Lower leg skin (tissue), 4 donors: ENCODE data around the gene DCP1B. TPM values are rescaled to one million over a fixed set of nuclear protein-coding genes. Genes with fewer than 3 reads are reported as not detected.

Source experiments
- DNase-seq, 2 donors: peaks; one replicate each; pipeline ENCODE4 v3.0.0-alpha.2; 2019; ENCODE audit warnings: low spot score in 2 of 2
- H3K4me3 ChIP-seq: fragments of 200-600 bp; sonication (generic); 2 replicates; pipeline ENCODE4 v1.5.1; 2017; ENCODE audit warnings: mild to moderate bottlenecking, low read depth; ENCODE audit not compliant: poor library complexity, severe bottlenecking
- POLR2A ChIP-seq, 2 donors: fragments of 450-650 bp; IDR thresholded peaks; one replicate each; pipeline ENCODE4 v1.6.1; 2016 to 2017; ENCODE audit warnings: antibody characterized with exemption in 2 of 2, mild to moderate bottlenecking in 1 of 2, moderate library complexity in 1 of 2
- WGBS, 2 donors: methylation state at CpG; one replicate each; pipeline ENCODE4 v1.1.5; 2018; 5-methylcytosine and 5-hydroxymethylcytosine counted together
- intact Hi-C: fragments of 100-400 bp; cut with DNase I; formaldehyde crosslinking; loops from one replicate; pipeline ENCODE4 v1.15.0; 2023; ENCODE audit warnings: low total_unique reads
- total RNA-seq, 4 donors: library from RNA; depleted of rRNA; stranded (reverse); fragments of >200 nt; gene quantifications; one replicate each; pipeline ENCODE4 v1.1.0, GENCODE V29; 2016
- TF ChIP-seq, protein P1 (sequence below), 3 donors: fragments of 450-650 bp; IDR thresholded peaks; one replicate each; pipeline ENCODE4 v1.5.1; 2016; ENCODE audit warnings: antibody characterized with exemption in 3 of 3, mild to moderate bottlenecking in 3 of 3, moderate library complexity in 2 of 3

Gene DCP1B
- total RNA-seq, 4 donors from 2014 or later = 10.9 to 15.1 (median 13.5) TPM

DNA sequence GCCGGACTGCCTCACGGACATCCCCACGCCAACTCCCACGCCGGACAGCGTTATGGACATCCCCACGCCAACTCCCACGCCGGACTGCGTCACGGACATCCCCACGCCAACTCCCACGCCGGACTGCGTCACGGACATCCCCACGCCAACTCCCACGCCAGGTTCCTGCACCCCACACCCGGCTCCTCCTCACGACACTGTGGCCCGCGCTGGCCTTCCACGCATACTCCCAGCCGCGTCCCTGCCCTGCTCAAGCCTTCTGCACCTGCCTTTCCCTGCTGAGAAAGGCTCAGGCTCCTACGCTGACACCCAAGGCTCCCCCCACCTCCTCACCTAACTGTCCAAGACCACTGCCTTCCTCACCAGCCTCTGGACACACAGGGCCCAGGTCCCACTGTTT, 95.5 kb downstream of the DCP1B start:
- TF ChIP-seq POLR2A (IDR thresholded peaks at IDR 0.05) = no peak
- TF ChIP-seq, protein P1, sequence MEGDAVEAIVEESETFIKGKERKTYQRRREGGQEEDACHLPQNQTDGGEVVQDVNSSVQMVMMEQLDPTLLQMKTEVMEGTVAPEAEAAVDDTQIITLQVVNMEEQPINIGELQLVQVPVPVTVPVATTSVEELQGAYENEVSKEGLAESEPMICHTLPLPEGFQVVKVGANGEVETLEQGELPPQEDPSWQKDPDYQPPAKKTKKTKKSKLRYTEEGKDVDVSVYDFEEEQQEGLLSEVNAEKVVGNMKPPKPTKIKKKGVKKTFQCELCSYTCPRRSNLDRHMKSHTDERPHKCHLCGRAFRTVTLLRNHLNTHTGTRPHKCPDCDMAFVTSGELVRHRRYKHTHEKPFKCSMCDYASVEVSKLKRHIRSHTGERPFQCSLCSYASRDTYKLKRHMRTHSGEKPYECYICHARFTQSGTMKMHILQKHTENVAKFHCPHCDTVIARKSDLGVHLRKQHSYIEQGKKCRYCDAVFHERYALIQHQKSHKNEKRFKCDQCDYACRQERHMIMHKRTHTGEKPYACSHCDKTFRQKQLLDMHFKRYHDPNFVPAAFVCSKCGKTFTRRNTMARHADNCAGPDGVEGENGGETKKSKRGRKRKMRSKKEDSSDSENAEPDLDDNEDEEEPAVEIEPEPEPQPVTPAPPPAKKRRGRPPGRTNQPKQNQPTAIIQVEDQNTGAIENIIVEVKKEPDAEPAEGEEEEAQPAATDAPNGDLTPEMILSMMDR (IDR thresholded peaks at IDR 0.05) = no peak
- peak in 1 of 2 donors; percentile 28 for DNase-seq
- H3K4me3 ChIP-seq = no peak overlapping the region
- intact Hi-C loops = no loop called here
- WGBS, 2 donors = 94 to 97% methylated on average over 15 to 20 of the region's 26 CpGs

DNA sequence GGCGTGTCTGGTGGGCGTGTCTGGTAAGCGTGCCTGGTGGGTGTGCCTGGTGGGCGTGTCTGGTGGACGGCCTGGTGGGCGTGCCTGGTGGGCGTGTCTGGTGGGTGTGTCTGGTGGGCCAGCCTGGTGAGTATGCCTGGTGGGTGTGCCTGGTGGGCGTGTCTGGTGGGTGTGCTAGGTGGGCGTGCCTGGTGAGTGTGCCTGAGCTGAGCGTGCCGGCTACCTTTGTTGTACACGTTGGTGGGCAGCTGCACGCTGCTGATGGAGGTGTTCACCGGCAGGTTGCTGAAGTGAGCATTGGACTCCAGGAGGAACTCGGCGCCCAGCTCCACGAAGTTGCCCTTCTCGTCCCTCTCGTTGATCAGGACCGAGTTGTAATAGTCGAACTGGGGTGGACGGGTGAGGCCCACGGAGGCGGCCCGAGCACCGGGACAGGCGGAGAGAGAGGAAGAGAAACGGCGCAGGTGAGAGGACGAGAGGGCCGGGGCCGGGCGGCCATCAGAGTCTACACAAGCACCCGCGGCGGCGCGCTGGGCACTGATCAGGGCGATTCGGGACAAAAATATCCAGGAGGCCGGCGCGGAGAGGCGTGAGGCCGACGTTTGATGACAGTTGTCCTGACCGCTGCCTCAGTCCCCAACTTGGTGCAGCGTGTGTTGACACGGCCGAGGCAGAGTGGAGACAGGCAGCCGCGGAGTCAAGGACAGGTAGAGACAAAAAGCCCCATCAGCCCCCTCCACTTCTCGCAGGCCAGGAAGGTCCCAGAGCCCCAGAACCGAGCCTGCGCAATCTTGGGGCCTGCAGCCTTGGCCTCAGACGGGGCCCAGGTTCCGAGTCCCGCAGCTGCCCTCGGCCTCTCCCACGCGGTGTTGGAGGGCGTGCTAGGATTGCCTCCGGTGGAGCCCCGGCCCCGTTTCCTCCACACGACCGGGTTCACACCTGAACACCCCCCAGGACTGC, 96.3 kb downstream of the DCP1B start:
- intact Hi-C loops = no loop called here
- no peak overlapping the region for H3K4me3 ChIP-seq
- DNase-seq = peak in 1 of 2 donors; percentile 69
- WGBS, 2 donors = 29 to 30% methylated on average over 62 to 63 of the region's 67 CpGs
- TF ChIP-seq, protein P1 (IDR thresholded peaks at IDR 0.05) = no peak
- no peak for TF ChIP-seq POLR2A (IDR thresholded peaks at IDR 0.05)

DNA sequence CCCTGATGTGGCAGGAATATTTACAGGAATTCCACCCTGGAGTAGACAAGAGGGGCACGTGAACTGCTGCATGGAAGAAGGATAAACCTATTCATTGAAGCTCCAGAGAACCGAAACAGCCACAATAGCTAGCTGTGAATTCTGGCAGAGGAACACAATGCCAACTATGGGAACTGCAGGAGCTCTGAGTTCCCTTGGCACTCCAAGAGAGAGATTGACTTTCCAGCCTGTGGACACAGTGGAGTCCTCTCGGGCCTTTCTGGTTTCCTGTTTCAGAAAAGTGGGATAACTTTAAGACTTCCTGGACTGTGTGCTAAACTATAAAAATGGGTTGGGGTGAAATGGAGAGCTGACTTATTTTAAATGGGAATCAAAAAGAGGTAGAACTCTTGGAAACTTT, 97.7 kb downstream of the DCP1B start:
- no peak overlapping the region for H3K4me3 ChIP-seq
- no peak for DNase-seq
- no peak for TF ChIP-seq POLR2A (IDR thresholded peaks at IDR 0.05)
- TF ChIP-seq, protein P1 (IDR thresholded peaks at IDR 0.05) = no peak
- 47% methylated on average over 3 of the region's 3 CpGs for WGBS, 2 donors
- intact Hi-C loops = no loop called here

DNA sequence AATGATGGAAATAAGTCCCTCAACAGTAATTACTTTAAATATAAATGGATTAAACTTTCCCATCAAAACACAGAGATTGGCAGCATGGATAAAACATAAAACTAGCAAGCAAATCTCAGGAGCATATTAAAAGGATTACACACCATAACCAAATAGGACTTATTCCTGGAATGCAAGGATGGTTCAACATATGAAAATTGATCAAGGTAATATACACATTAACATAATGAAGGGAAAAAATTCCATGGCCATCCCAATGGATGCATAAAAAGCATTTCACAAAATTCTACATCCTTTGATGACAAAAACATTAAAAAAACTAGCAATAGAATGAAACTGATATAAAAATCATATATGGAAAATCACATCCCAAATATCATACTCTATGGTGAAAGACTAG, 99.4 kb downstream of the DCP1B start:
- H3K4me3 ChIP-seq = no peak overlapping the region
- intact Hi-C loops = no loop called here
- no peak for DNase-seq
- TF ChIP-seq POLR2A (IDR thresholded peaks at IDR 0.05) = no peak
- TF ChIP-seq, protein P1 (IDR thresholded peaks at IDR 0.05) = no peak

DNA sequence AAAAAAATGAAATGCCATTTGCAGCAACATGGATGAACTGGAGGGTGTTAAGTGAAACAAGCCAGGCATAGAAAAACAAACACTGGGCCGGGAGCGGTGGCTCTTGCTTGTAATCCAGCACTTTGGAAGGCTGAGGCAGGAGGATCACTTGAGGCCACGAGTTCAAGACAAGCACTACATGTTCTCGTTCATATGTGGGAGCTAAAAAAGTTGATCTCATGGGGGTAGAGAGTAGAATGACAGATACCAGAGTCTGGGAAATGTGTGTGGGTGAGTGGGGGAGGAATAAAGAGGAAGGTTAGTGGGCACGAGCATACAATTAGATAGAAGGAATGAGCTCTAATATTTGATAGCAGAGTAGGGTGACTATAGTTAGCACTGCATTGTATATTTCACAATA, 107.3 kb downstream of the DCP1B start:
- TF ChIP-seq, protein P1 (IDR thresholded peaks at IDR 0.05) = no peak
- no peak for TF ChIP-seq POLR2A (IDR thresholded peaks at IDR 0.05)
- H3K4me3 ChIP-seq = no peak overlapping the region
- intact Hi-C loops = no loop called here
- no peak for DNase-seq
- 73 to 84% methylated on average over 5 of the region's 5 CpGs for WGBS, 2 donors

Other genes with a start within 250 kb of the DCP1B start
- gene LRTM2, start 183.9 kb downstream of the DCP1B start, total RNA-seq = not detected
- 1 to 10 TPM; 2.3 to 4.0 (median 3.1) TPM for gene CACNA2D4, start 85.8 kb downstream of the DCP1B start, total RNA-seq
- 1 to 10 TPM in 3 of 4 donors, under 1 TPM in 1; 0.38 to 2.4 (median 1.4) TPM for gene CACNA1C, start 48.5 kb upstream of the DCP1B start, total RNA-seq